Right lobe of liver (tissue), 6 donors: Measurements from ENCODE around the gene CC2D1A. TPM values are rescaled to one million over a fixed set of nuclear protein-coding genes. Genes with fewer than 3 reads are reported as not detected.
"Not testable (repeated sequence)": the region's sequence is repeated elsewhere in the genome, so short reads cannot be mapped to it uniquely, and the experiment has no call there.

Experiments used
- ATAC-seq, 4 donors: fragments of 200-7000 bp; cut with Tn5 transposase; one replicate each; pipeline ENCODE4 v1.9.1; 2020; ENCODE audit warnings: mild to moderate bottlenecking in 4 of 4, moderate library complexity in 4 of 4
- DNase-seq, 3 donors: peaks; one replicate each; pipeline ENCODE4 v3.0.0-alpha.2; 2020
- H3K27ac ChIP-seq, 3 donors: fragments of 200-600 bp; one replicate each; pipeline ENCODE4 v1.8.0; 2022
- H3K27me3 ChIP-seq, 2 donors: fragments of 200-600 bp; one replicate each; pipeline ENCODE4 v1.8.0; 2022
- H3K36me3 ChIP-seq, 4 donors: fragments of 200-600 bp; sonication (generic) in 1 of 4; one replicate each; pipeline versions ENCODE4 v1.5.1 to v1.8.0; 2017 to 2022; ENCODE audit warnings: control low read depth in 1 of 4
- H3K4me1 ChIP-seq, 4 donors: fragments of 200-600 bp; sonication (generic) in 1 of 4; one replicate each; pipeline versions ENCODE4 v1.5.1 to v1.8.0; 2017 to 2022; ENCODE audit warnings: control low read depth in 1 of 4
- H3K4me3 ChIP-seq, 3 donors: fragments of 200-600 bp; one replicate each; pipeline ENCODE4 v1.8.0; 2022
- H3K9me3 ChIP-seq, 4 donors: fragments of 200-600 bp; sonication (generic) in 1 of 4; one replicate each; pipeline versions ENCODE4 v1.5.1 to v1.8.0; 2017 to 2022; ENCODE audit warnings: control low read depth in 1 of 4
- CTCF ChIP-seq, 4 donors: fragments of 200-600 bp in 3 of 4; fragments of 450-650 bp in 1 of 4; IDR thresholded peaks; one replicate each; pipeline versions ENCODE4 v1.5.1 to v1.8.0; 2016 to 2022; ENCODE audit warnings: antibody characterized with exemption in 4 of 4, mild to moderate bottlenecking in 2 of 4
- POLR2A ChIP-seq: fragments of 450-650 bp; IDR thresholded peaks from one replicate; pipeline ENCODE4 v1.6.1; 2017; ENCODE audit warnings: antibody characterized with exemption, mild to moderate bottlenecking
- WGBS: methylation state at CpG from one replicate; pipeline ENCODE4 v1.1.6; 2018; ENCODE audit warnings: low coverage, low lambda C conversion rate; ENCODE audit not compliant: insufficient coverage; ENCODE audit errors: missing lambda C conversion rate; 5-methylcytosine and 5-hydroxymethylcytosine counted together
- intact Hi-C, 2 donors: fragments of 100-400 bp; cut with DNase I; formaldehyde crosslinking; loops; one replicate each; pipeline versions ENCODE4 v1.11.2 to v1.14.1; 2022
- total RNA-seq, 6 experiments: library from RNA; depleted of rRNA in 2 of 6; stranded (reverse); fragments of >200 nt in 2 of 6; fragmentation: NEBNext Ultra II Directional in 3 of 6; extraction: Animal tissue kit (Norgen Biotek cat#: 25700) in 3 of 6; gene quantifications; one replicate each; pipeline versions ENCODE4 v1.1.0 to v1.2.4, GENCODE V29; 2016 to 2023
- donor health status: DM: no; HTN: yes; CAD: no.
- donor health status: DM: no; HTN: no; CAD: no.
- donor health status: DM: no; HTN: no; CAD: no.
- donor health status: DM: no; HTN: yes; CAD: no.
- donor health status: DM: no; HTN: yes; CAD: no.

The CC2D1A gene
- total RNA-seq, 6 experiments from 2014 or later: 16.5 to 29.8 (median 18.1) TPM

- Histone ChIP-seq H3K27ac (no peak overlapping the region), H3K9me3 (no peaks in the 10 kb centered on the region), H3K4me3 (no peak overlapping the region), H3K36me3 (peaks cover 0 to 43% (median 22%) of the 10 kb centered on the region in 4 donors), H3K27me3 (no peaks in the 10 kb centered on the region), H3K4me1 (peaks cover 0 to 11% (median 0%) of the 10 kb centered on the region in 4 donors)
- DNase-seq (no peak), ATAC-seq (no peak)
- WGBS: no CpG with 5 or more reads among the region's 11 CpGs
- TF ChIP-seq POLR2A (no peak), CTCF (IDR thresholded peaks at IDR 0.05) (no peak)
- intact Hi-C loops: no loop called here
These were observed 14.5 kb downstream of the CC2D1A start for GRCh38 chr19:13920524-13920923.

- no peak overlapping the region for H3K4me3 ChIP-seq
- intact Hi-C loops: no loop called here
- no peak for TF ChIP-seq CTCF (IDR thresholded peaks at IDR 0.05)
- no peak for TF ChIP-seq POLR2A
- WGBS: 83% methylated on average over 1 of the region's 2 CpGs
- H3K4me1 ChIP-seq: peaks cover 0 to 11% (median 0%) of the 10 kb centered on the region in 4 donors
- DNase-seq (no peak), ATAC-seq (peak in 3 of 4 donors; percentile 26 to 41 (median 27))
- no peaks in the 10 kb centered on the region for H3K9me3 ChIP-seq
- peaks cover 0 to 40% (median 22%) of the 10 kb centered on the region in 4 donors for H3K36me3 ChIP-seq
- no peak overlapping the region for H3K27ac ChIP-seq
- no peaks in the 10 kb centered on the region for H3K27me3 ChIP-seq
These were observed 15.1 kb downstream of the CC2D1A start for GRCh38 chr19:13920940-13921747.

DNA sequence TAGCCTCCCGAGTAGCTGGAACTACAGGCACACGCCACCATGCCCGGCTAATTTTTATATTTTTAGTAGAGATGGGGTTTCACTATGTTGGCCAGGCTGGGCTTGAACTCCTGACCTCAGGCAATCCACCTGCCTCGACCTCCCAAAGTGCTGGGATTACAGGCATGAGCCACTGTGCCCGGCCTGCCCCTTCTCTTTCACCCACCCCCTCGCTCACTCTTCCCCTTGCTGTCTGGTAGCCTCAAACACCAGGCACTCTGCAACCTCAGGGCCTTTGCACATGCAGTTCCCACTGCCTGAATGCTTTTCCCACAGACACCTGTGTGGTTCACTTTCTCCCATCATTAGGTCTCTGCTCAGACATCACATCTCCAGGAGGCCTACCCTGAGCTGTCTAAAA is 16.1 kb downstream of the CC2D1A start:
- H3K4me3 ChIP-seq, DNase-seq, H3K27ac ChIP-seq, H3K9me3 ChIP-seq, ATAC-seq, H3K27me3 ChIP-seq, intact Hi-C loops: not testable (repeated sequence)
- peaks cover 0 to 11% (median 0%) of the 10 kb centered on the region in 4 donors for H3K4me1 ChIP-seq
- peaks cover 0 to 47% (median 22%) of the 10 kb centered on the region in 4 donors for H3K36me3 ChIP-seq
- 90% methylated on average over 5 of the region's 6 CpGs for whole genome bisulfite sequencing

GRCh38 chr19:13923194-13923987 is 17.4 kb downstream of the CC2D1A start:
- intact Hi-C loops: no loop called here
- Histone ChIP-seq H3K36me3 (peaks cover 0 to 49% (median 22%) of the 10 kb centered on the region in 4 donors), H3K4me1 (no peaks in the 10 kb centered on the region), H3K27ac (no peak overlapping the region), H3K9me3 (no peaks in the 10 kb centered on the region), H3K27me3 (no peaks in the 10 kb centered on the region), H3K4me3 (no peak overlapping the region)
- ATAC-seq (no peak), DNase-seq (no peak)
- no peak for TF ChIP-seq POLR2A
- TF ChIP-seq CTCF (IDR thresholded peaks at IDR 0.05): no peak
- 93% methylated on average over 15 of the region's 28 CpGs for WGBS

DNA sequence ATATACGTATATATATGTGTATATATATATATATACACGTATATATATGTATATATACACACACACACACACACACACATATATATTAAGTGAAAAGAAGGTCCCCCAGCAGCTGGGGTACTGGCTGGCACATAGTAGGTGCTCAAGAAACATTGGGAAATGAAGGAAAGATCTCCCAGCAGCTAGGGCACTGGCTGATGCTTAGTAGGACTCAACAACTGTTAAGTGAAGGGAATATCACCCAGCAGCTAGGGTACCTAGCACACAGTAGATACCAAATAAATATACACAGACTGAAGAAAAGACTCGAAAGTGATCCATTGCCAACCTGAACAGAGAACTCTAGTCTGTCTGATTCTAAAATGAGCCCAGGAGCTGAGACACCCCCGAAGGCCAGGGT is 20.0 kb downstream of the CC2D1A start:
- Histone ChIP-seq H3K36me3 (peaks cover 0 to 36% (median 12%) of the 10 kb centered on the region in 4 donors), H3K27me3 (no peaks in the 10 kb centered on the region), H3K4me3 (no peak overlapping the region), H3K4me1 (no peaks in the 10 kb centered on the region), H3K9me3 (no peaks in the 10 kb centered on the region), H3K27ac (no peak overlapping the region)
- 88% methylated on average over 2 of the region's 4 CpGs for WGBS
- intact Hi-C loops: no loop called here
- DNase-seq (no peak), ATAC-seq (no peak)
- TF ChIP-seq POLR2A: no peak
- no peak for TF ChIP-seq CTCF (IDR thresholded peaks at IDR 0.05)
